ENCODE results near the gene FAM151B. TPM values are rescaled to one million over a fixed set of nuclear protein-coding genes. Genes with fewer than 3 reads are reported as not detected.

Gene FAM151B
- total RNA-seq, 2 experiments from 2014 or later = 0.12 TPM; not detected in 1

DNA sequence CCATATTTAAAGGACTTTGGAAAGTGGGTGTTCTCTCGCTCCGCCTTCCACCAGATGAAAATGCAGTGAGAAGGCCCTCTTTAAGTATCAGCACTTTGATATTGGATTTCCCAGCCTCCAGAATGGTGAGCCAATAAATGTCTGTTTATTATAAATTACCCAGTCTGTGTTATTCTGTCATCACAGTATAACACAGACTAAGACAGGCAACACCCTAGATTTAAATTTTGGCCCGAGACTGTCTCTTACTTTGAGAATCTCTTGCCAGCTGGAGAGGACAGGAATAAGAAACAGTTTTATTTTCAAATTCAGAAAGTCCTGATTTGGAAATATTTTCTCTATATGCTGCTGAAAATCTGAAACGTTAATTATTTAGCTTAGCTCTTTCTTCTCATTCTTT, 21.5 kb downstream of the FAM151B start:
- Mint-ChIP-seq H3K27me3 (no peaks in the 10 kb centered on the region), H3K9me3 (ENCODE audit: low read depth) (no peaks in the 10 kb centered on the region), H3K4me3 (no peak overlapping the region), H3K27ac (no peak overlapping the region), H3K4me1 (no peaks in the 10 kb centered on the region), H3K36me3 (no peaks in the 10 kb centered on the region)
- no peak for ATAC-seq
- CTCF ChIA-PET = no interaction called here
- DNase-seq = no peak

- ATAC-seq (peak; percentile 33), DNase-seq (no peak)
- H3K4me1 Mint-ChIP-seq = no peaks in the 10 kb centered on the region
Measured at GRCh38 chr5:80516826-80517225, 28.9 kb downstream of the FAM151B start.

DNA sequence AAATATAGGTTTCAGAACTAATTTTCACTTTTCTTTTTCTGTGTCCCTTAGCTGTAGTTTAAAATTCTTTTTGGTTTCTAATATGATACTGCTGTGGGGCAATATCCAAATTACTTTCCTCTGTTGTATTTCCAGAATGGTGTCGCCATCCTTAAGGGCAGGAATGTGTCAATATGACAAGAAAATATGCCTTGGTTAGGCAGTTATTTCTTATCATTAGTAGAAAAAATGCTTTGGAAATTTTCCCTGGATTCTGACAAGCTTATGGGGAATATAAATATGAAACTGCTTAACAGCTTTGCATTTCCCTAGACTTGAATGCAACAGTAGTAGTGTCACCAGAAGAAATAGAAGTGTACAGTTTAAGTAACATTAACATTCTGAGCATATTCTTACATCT, 52.8 kb downstream of the FAM151B start:
- Mint-ChIP-seq H3K4me1 (peaks cover 3% of the 10 kb centered on the region), H3K4me3 (no peak overlapping the region), H3K36me3 (no peaks in the 10 kb centered on the region), H3K27me3 (peaks cover 9% of the 10 kb centered on the region), H3K27ac (no peak overlapping the region), H3K9me3 (ENCODE audit: low read depth) (no peaks in the 10 kb centered on the region)
- CTCF ChIA-PET = no interaction called here
- ATAC-seq (no peak), DNase-seq (no peak)

More at GRCh38 chr5:80516826-80517225, 28.9 kb downstream of the FAM151B start:
- CTCF ChIA-PET = no interaction called here
- Mint-ChIP-seq H3K27me3 (peaks cover 2% of the 10 kb centered on the region), H3K27ac (no peak overlapping the region), H3K36me3 (no peaks in the 10 kb centered on the region), H3K9me3 (ENCODE audit: low read depth) (no peaks in the 10 kb centered on the region), H3K4me3 (no peak overlapping the region)

GRCh38 chr5:80541392-80541791, 53.5 kb downstream of the FAM151B start:
- no peaks in the 10 kb centered on the region for H3K36me3 Mint-ChIP-seq
- peaks cover 7% of the 10 kb centered on the region for H3K27me3 Mint-ChIP-seq
- H3K4me3 Mint-ChIP-seq = no peak overlapping the region
- H3K4me1 Mint-ChIP-seq = peaks cover 3% of the 10 kb centered on the region
- no peaks in the 10 kb centered on the region for H3K9me3 Mint-ChIP-seq (ENCODE audit: low read depth)
- H3K27ac Mint-ChIP-seq = no peak overlapping the region
- no peak for DNase-seq
- ATAC-seq = no peak
- CTCF ChIA-PET = no interaction called here

GRCh38 chr5:80554646-80555045, 66.7 kb downstream of the FAM151B start:
- CTCF ChIA-PET = no interaction called here
- ATAC-seq = no peak
- DNase-seq = no peak
- Mint-ChIP-seq H3K27me3 (peaks cover 38% of the 10 kb centered on the region), H3K4me3 (no peak overlapping the region), H3K9me3 (ENCODE audit: low read depth) (no peaks in the 10 kb centered on the region), H3K4me1 (no peaks in the 10 kb centered on the region), H3K36me3 (no peaks in the 10 kb centered on the region), H3K27ac (no peak overlapping the region)

- CTCF ChIA-PET = no interaction called here
- no peak overlapping the region for H3K4me3 Mint-ChIP-seq
- H3K9me3 Mint-ChIP-seq (ENCODE audit: low read depth) = no peaks in the 10 kb centered on the region
- H3K36me3 Mint-ChIP-seq = no peaks in the 10 kb centered on the region
- no peaks in the 10 kb centered on the region for H3K4me1 Mint-ChIP-seq
- DNase-seq = no peak
- no peak for ATAC-seq
- peaks cover 37% of the 10 kb centered on the region for H3K27me3 Mint-ChIP-seq
- H3K27ac Mint-ChIP-seq = no peak overlapping the region
Measured at GRCh38 chr5:80555099-80555498, 67.2 kb downstream of the FAM151B start.

- no peaks in the 10 kb centered on the region for H3K9me3 Mint-ChIP-seq (ENCODE audit: low read depth)
- no peaks in the 10 kb centered on the region for H3K4me1 Mint-ChIP-seq
- H3K27ac Mint-ChIP-seq = no peak overlapping the region
- H3K36me3 Mint-ChIP-seq = no peaks in the 10 kb centered on the region
- H3K4me3 Mint-ChIP-seq = no peak overlapping the region
- DNase-seq = no peak
- CTCF ChIA-PET = interaction anchor here (1.5 kb wide), 1 partner anchor 9 kb away, joined by 3 read pairs; no protein-coding TSS in a partner anchor
- peaks cover 56% of the 10 kb centered on the region for H3K27me3 Mint-ChIP-seq
- no peak for ATAC-seq
Measured at GRCh38 chr5:80559244-80559643, 71.3 kb downstream of the FAM151B start.

- CTCF ChIA-PET = no interaction called here
- H3K27ac Mint-ChIP-seq = no peak overlapping the region
Measured at GRCh38 chr5:80565330-80565729, 77.4 kb downstream of the FAM151B start.

DNA sequence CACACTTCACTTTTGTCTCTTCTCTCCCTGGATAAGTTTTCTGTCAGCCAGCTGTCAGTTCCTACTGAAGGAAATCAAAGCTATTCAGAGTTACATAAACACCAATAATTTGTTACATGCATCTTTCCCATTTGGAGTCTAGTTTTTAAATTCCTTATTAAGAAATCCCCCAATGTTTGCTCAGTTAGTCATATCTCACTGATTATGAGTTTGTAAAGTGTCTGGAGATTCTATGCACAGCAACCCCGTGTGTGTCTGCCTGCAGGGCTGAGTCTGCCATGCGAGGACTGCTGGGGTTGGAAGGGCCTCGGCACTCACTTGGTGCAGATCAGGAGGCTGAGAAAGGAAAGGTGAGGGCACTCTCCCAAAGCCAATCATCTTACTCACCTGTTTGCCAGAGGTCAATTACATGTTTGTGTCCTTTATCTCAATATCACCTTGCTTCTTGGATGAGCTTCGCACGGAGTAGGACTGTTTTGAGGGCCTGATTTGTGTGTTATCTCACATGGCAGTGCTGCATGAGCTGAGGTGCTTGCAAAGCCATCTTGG, 78.9 kb downstream of the FAM151B start:
- no peaks in the 10 kb centered on the region for H3K9me3 Mint-ChIP-seq (ENCODE audit: low read depth)
- DNase-seq (no peak), ATAC-seq (no peak)
- CTCF ChIA-PET = no interaction called here
- H3K36me3 Mint-ChIP-seq = no peaks in the 10 kb centered on the region
- no peak overlapping the region for H3K4me3 Mint-ChIP-seq
- peaks cover 73% of the 10 kb centered on the region for H3K27me3 Mint-ChIP-seq
- no peak overlapping the region for H3K27ac Mint-ChIP-seq
- H3K4me1 Mint-ChIP-seq = peaks cover 5% of the 10 kb centered on the region

More at GRCh38 chr5:80565330-80565729, 77.4 kb downstream of the FAM151B start:
- H3K4me1 Mint-ChIP-seq = peaks cover 2% of the 10 kb centered on the region
- ATAC-seq (no peak), DNase-seq (no peak)
- H3K27me3 Mint-ChIP-seq = peaks cover 68% of the 10 kb centered on the region
- no peaks in the 10 kb centered on the region for H3K9me3 Mint-ChIP-seq (ENCODE audit: low read depth)
- H3K36me3 Mint-ChIP-seq = no peaks in the 10 kb centered on the region
- H3K4me3 Mint-ChIP-seq = no peak overlapping the region

- Mint-ChIP-seq H3K27ac (no peak overlapping the region), H3K9me3 (ENCODE audit: low read depth) (no peaks in the 10 kb centered on the region), H3K4me3 (no peak overlapping the region), H3K36me3 (no peaks in the 10 kb centered on the region), H3K4me1 (peaks cover 5% of the 10 kb centered on the region), H3K27me3 (peaks cover 76% of the 10 kb centered on the region)
- CTCF ChIA-PET = interaction anchor here (1.1 kb wide), 1 partner anchor 9 kb away, joined by 3 read pairs; no protein-coding TSS in a partner anchor
- DNase-seq (no peak), ATAC-seq (no peak)
Measured at GRCh38 chr5:80568251-80568650, 80.4 kb downstream of the FAM151B start.

DNA sequence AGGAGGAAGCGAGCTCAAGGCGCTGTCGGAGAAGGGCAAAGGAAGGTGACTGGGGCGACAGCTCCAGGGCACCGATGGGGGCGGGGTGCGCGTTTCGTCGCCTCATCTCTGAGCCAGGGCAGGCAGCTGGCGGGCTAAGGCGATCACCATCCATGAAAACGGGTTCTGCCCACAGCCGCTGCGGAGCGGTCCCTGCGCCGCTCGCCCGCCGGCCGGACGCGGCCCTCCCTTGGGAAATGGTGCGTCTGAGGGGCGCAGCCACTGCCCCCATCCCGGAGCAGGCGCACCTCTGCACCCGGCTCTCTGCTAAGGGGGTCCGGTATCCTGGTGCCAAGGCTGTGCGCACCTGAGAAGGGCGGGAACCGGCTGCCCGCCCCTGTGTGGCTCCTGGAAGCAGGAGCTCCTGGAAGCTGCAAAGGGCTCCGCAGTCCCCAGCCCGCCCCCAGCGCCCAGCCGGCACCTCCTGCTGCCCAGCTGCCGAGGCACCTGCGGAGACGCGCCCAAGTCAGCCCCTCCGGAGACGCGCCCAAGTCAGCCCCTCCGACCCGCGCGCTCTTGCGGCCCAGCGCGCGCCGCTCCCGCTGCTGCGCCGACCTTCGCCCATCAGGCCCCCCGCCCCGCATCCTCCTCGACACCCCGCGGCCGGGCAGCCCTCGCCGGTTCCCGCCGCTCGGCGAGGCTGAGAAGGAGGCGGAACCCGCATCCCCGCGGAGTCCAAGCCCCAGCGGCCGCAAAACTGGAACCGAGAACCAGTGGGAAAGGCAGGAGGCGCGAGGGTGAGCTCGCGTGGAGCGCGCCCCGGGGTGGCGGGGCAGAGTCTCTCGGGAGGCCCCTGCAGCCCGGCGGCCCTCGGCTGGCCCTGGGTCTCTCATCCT, 81.4 kb downstream of the FAM151B start:
- DNase-seq (no peak), ATAC-seq (peak; percentile 32)
- no peak overlapping the region for H3K4me3 Mint-ChIP-seq
- H3K27me3 Mint-ChIP-seq = peaks cover 82% of the 10 kb centered on the region
- H3K27ac Mint-ChIP-seq = no peak overlapping the region
- peaks cover 5% of the 10 kb centered on the region for H3K4me1 Mint-ChIP-seq
- H3K9me3 Mint-ChIP-seq (ENCODE audit: low read depth) = no peaks in the 10 kb centered on the region
- H3K36me3 Mint-ChIP-seq = no peaks in the 10 kb centered on the region
- CTCF ChIA-PET = interaction anchor here (0.6 kb wide), 1 partner anchor 31 kb away, joined by 3 read pairs; no protein-coding TSS in a partner anchor

- no peaks in the 10 kb centered on the region for H3K9me3 Mint-ChIP-seq (ENCODE audit: low read depth)
- no peak within 1 kb of the TSS for H3K27ac Mint-ChIP-seq
Measured at GRCh38 chr5:80569961-80570786, 82.3 kb downstream of the FAM151B start, which contains the start of gene ANKRD34B. TSS of gene ANKRD34B (minus strand) at chr5:80570280. CDS start at chr5:80560019, 10,261 bp downstream.

DNA sequence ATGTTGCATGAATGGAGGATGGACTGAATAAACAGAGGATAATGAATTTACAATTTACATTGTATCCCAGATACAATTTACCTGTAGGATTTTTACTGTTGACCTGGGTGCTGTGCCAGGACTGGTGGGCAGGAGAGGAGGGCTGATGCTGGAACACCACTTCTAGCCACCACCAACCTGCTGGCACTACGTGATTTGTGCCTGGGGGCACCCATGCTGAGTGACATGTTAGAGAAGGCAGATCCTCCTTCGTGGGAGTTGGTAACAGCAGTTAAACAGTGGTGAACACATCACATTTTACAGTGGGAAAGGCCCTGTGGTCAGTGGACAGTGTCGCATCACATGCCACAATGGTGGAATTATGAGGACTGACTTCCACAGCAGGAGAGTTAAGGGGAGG, 85.2 kb downstream of the FAM151B start:
- Mint-ChIP-seq H3K9me3 (ENCODE audit: low read depth) (no peaks in the 10 kb centered on the region), H3K4me3 (no peak overlapping the region), H3K27me3 (peaks cover 82% of the 10 kb centered on the region), H3K27ac (no peak overlapping the region), H3K4me1 (peaks cover 17% of the 10 kb centered on the region), H3K36me3 (no peaks in the 10 kb centered on the region)
- CTCF ChIA-PET = no interaction called here
- DNase-seq (no peak), ATAC-seq (no peak)

More at GRCh38 chr5:80569961-80570786, 82.3 kb downstream of the FAM151B start, which contains the start of gene ANKRD34B:
- H3K36me3 Mint-ChIP-seq = no peaks in the 10 kb centered on the region
- DNase-seq (peak; percentile 57), ATAC-seq (peak; percentile 82)
- H3K27me3 Mint-ChIP-seq = peaks cover 81% of the 10 kb centered on the region
- peaks cover 5% of the 10 kb centered on the region for H3K4me1 Mint-ChIP-seq
- H3K4me3 Mint-ChIP-seq = peak within 1 kb of the TSS; percentile 36
- CTCF ChIA-PET = interaction anchor here (0.6 kb wide), 1 partner anchor 32 kb away, joined by 3 read pairs; no protein-coding TSS in a partner anchor
